Loucy (cell line): ENCODE data around the gene TASOR2.

Experiments
- H2AFZ ChIP-seq: fragments of 200-600 bp; sonication (generic); 2 replicates; pipeline ENCODE4 v1.6.0; 2016; ENCODE audit warnings: antibody characterized with exemption, mild to moderate bottlenecking, low read length, moderate library complexity
- H3F3A ChIP-seq: fragments of 200-600 bp; 2 replicates; pipeline ENCODE4 v1.6.0; 2016; ENCODE audit warnings: antibody characterized with exemption, low read depth, mild to moderate bottlenecking
- H3K27me3 ChIP-seq: fragments of 200-600 bp; sonication (generic); 2 replicates; pipeline ENCODE4 v1.6.1; 2014; ENCODE audit warnings: low read length, mild to moderate bottlenecking; ENCODE audit not compliant: insufficient read depth, poor library complexity, severe bottlenecking
- H3K36me3 ChIP-seq: fragments of 200-600 bp; sonication (generic); 2 replicates; pipeline ENCODE4 v1.6.1; 2016; ENCODE audit warnings: low read length; ENCODE audit not compliant: insufficient read depth
- H3K4me1 ChIP-seq: fragments of 200-600 bp; sonication (generic); 2 replicates; pipeline ENCODE4 v1.5.1; 2014; ENCODE audit warnings: low read length, mild to moderate bottlenecking; ENCODE audit not compliant: insufficient read depth, poor library complexity, severe bottlenecking
- H3K4me2 ChIP-seq: fragments of 200-600 bp; sonication (generic); 2 replicates; pipeline ENCODE4 v1.6.0; 2014; ENCODE audit warnings: antibody characterized with exemption, low read length, low read depth, mild to moderate bottlenecking; ENCODE audit not compliant: poor library complexity, severe bottlenecking
- H3K4me3 ChIP-seq: fragments of 200-600 bp; sonication (generic); 2 replicates; pipeline ENCODE4 v1.5.1; 2014; ENCODE audit warnings: low read length, mild to moderate bottlenecking, mixed read lengths; ENCODE audit not compliant: poor library complexity, severe bottlenecking
- H3K79me2 ChIP-seq: fragments of 200-600 bp; sonication (generic); 2 replicates; pipeline ENCODE4 v1.6.1; 2014; ENCODE audit warnings: low read length; ENCODE audit not compliant: insufficient read depth
- H3K9ac ChIP-seq: fragments of 200-600 bp; sonication (generic); 2 replicates; pipeline ENCODE4 v1.6.0; 2014; ENCODE audit warnings: mild to moderate bottlenecking, low read depth, low read length, moderate library complexity; ENCODE audit not compliant: poor library complexity, severe bottlenecking
- H3K9me2 ChIP-seq: fragments of 200-600 bp; sonication (generic); replicated peaks from 2 replicates; pipeline ENCODE4 v1.6.1; 2016; ENCODE audit warnings: low read depth, low read length, mixed read lengths
- H3K9me3 ChIP-seq: fragments of 200-600 bp; sonication (generic); 2 replicates; pipeline ENCODE4 v1.6.1; 2014; ENCODE audit warnings: mild to moderate bottlenecking, antibody characterized with exemption, low read length, low read depth; ENCODE audit not compliant: insufficient read depth
- H4K20me1 ChIP-seq: fragments of 200-600 bp; sonication (generic); 2 replicates; pipeline ENCODE4 v1.6.0; 2014; ENCODE audit warnings: antibody characterized with exemption, low read length, mild to moderate bottlenecking; ENCODE audit not compliant: insufficient read depth, poor library complexity, severe bottlenecking
- CTCF ChIP-seq: fragments of 200-600 bp; sonication (generic); conservative IDR thresholded peaks from 2 replicates; pipeline ENCODE4 v1.5.1; 2014; ENCODE audit warnings: mild to moderate bottlenecking, antibody characterized with exemption, low read length
- EZH2phosphoT487 ChIP-seq: fragments of 200-600 bp; IDR thresholded peaks from 2 replicates; pipeline ENCODE4 v1.6.1; 2018; ENCODE audit warnings: antibody characterized with exemption, mild to moderate bottlenecking, moderate library complexity, borderline replicate concordance

Gene TASOR2

DNA sequence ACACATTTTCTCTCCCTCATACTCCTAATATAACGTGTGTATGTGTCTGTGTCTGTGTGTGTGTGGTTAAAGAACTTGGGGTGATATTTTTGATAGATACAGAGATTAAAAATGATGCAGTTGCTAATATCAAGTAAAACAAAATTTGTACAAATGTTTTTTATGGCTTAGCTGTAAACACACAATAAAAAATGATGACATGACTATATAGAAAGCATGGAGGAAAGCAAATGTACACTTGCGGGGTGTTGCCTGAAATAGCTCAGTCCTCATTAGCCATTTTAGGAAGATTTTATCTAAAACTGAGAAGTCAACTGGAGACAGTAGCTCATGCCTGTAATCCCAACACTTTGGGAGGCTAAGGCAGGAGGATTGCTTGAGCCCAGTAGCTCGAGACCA is 5.6 kb upstream of the TASOR2 start:
- Histone ChIP-seq H4K20me1 (no peaks in the 10 kb centered on the region), H3K9ac (no peak overlapping the region), H3K4me2 (no peak overlapping the region), H2AFZ (no peak overlapping the region), H3K9me2 (no peaks in the 10 kb centered on the region), H3F3A (no peaks in the 10 kb centered on the region), H3K27me3 (no peaks in the 10 kb centered on the region), H3K4me1 (peaks cover 5% of the 10 kb centered on the region), H3K4me3 (no peak overlapping the region), H3K9me3 (no peaks in the 10 kb centered on the region), H3K36me3 (no peaks in the 10 kb centered on the region), H3K79me2 (no peaks in the 10 kb centered on the region)
- no peak for TF ChIP-seq EZH2phosphoT487
- TF ChIP-seq CTCF, result no peak

- no peaks in the 10 kb centered on the region for H3K9me2 ChIP-seq
- H4K20me1 ChIP-seq, result no peaks in the 10 kb centered on the region
- no peak overlapping the region for H2AFZ ChIP-seq
- no peak overlapping the region for H3K4me3 ChIP-seq
- H3K9me3 ChIP-seq, result no peaks in the 10 kb centered on the region
- H3F3A ChIP-seq, result no peaks in the 10 kb centered on the region
- H3K27me3 ChIP-seq, result no peaks in the 10 kb centered on the region
- TF ChIP-seq CTCF (no peak), EZH2phosphoT487 (no peak)
- no peaks in the 10 kb centered on the region for H3K79me2 ChIP-seq
- no peak overlapping the region for H3K9ac ChIP-seq
- H3K4me1 ChIP-seq, result peaks cover 7% of the 10 kb centered on the region
- H3K36me3 ChIP-seq, result no peaks in the 10 kb centered on the region
- no peak overlapping the region for H3K4me2 ChIP-seq
These were observed 5.0 kb upstream of the TASOR2 start for GRCh38 chr10:5679606-5680005.

DNA sequence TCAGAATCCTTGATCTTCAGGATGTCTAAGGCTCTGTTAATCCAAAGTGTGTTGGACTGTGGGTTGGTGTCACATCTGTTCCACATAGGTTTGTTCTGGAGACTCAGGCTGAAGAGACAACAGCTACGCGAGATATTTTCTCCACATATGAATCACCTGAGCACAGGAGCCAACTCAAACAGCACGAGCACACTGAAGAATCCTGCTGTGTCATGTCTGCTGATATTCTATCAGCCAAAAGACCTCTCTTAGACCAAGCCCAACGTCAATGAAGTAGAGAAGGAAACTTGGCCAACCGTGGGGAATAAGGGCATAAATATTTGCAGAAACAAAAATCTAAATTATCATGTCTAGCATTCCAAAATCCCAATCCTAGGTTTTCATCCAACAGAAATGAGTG is 2.7 kb upstream of the TASOR2 start:
- Histone ChIP-seq H3K36me3 (no peaks in the 10 kb centered on the region), H3K9me3 (no peaks in the 10 kb centered on the region), H3F3A (no peaks in the 10 kb centered on the region), H3K4me2 (no peak overlapping the region), H3K9me2 (no peaks in the 10 kb centered on the region), H3K79me2 (peaks cover 23% of the 10 kb centered on the region), H3K4me3 (no peak overlapping the region), H4K20me1 (peaks cover 17% of the 10 kb centered on the region), H3K9ac (no peak overlapping the region), H2AFZ (no peak overlapping the region), H3K4me1 (peaks cover 17% of the 10 kb centered on the region), H3K27me3 (no peaks in the 10 kb centered on the region)
- TF ChIP-seq EZH2phosphoT487 (no peak), CTCF (no peak)
